ENCODE data around the gene CRYM.
A peak's percentile ranks its signal among the peaks of the same experiment; 100 is the strongest.

CRYM gene

DNA sequence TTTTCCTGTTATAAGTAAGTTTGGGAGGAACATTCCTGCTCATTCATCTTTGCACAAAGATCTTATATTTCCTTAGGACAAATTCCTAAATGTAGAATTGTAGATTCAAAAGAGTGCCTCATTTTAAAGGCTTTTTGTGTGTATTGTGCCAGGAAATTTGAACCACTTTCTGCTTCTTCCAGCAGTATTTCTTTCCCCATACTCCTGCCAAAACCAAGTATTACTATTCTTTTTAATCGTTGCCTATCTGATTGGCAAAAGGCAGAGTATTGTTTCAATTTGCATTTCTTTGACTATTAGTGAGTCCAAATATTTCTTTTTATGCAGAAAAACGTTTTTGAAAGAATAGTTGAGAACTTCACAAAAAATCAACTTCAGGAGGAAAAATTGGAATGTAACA lies 35.3 kb downstream of the CRYM start:
- DNase-seq, result no peak

DNA sequence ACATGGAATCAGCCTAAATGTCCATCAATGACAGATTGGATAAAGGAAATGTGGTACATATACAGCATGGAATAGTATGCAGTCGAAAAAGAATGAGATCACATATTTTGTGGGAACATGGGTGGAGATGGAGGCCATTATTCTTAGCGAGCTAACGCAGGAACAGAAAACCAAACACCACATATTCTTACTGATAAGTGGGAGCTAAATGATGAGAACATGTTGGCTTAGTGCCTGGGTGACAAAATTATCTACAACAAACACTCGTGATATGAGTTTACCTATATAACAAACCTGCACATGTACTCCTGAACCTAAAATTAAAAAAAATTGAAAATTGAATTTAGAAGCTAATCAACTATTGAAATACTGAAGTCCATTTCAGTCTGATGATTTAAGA lies 38.4 kb downstream of the CRYM start:
- no peak for DNase-seq

DNA sequence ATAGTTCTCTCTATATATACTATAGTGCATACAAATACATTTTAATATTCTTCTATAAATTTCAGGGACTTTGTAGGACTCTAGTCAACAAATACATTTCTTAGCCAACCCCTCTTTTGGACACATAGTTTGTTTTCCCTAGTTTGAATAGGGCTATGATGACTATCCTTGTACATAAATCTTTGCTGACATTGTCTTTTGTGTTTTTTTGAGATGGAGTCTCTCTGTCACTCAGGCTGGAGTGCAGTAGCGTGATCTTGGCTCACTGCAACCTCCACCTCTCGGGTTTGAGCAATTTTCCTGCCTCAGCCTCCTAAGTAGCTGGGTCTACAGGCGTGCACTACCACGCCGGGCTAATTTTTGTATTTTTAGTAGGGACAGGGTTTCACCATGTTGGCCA lies 41.3 kb downstream of the CRYM start:
- DNase-seq, result no peak

- DNase-seq, result no peak
Observed at GRCh38 chr16:21235199-21235585, 42.9 kb downstream of the CRYM start.

DNA sequence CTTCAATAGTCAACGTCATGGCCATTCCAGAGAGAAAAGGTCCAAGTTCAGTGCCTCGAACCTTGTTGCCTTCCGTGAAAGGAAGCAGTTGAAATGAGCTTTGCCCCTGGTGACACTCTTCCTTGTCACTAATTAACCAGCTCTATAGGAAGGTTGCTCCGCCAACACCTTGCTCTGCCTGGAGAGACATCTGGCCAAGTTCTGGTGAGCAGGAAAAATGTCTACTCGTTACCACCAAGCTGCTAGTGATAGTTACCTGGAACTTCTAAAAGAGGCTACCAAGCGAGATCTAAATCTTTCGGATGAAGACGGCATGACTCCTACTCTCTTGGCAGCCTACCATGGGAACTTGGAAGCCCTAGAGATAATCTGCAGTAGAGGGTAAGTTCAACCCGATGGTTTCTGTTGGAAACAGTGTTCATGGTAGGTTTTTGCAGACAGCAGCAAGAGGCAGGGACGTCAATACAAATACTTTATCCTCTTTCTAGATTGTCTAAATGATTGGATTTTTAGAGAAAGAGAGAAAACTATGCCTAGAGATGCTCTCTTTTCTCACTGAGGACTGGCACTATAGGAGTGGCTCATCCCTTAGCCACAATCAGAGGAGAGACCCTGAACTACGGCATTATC lies 44.5 kb downstream of the CRYM start, which contains the start of gene ANKS4B:
Gene ANKS4B, plus strand, starts transcription at position 179 of the 630 bp plus-strand sequence. Its CDS starts 39 bp downstream, at position 218.
- no peak for DNase-seq

GRCh38 chr16:21233045-21233520 lies 45.0 kb downstream of the CRYM start:
- no peak for DNase-seq

DNA sequence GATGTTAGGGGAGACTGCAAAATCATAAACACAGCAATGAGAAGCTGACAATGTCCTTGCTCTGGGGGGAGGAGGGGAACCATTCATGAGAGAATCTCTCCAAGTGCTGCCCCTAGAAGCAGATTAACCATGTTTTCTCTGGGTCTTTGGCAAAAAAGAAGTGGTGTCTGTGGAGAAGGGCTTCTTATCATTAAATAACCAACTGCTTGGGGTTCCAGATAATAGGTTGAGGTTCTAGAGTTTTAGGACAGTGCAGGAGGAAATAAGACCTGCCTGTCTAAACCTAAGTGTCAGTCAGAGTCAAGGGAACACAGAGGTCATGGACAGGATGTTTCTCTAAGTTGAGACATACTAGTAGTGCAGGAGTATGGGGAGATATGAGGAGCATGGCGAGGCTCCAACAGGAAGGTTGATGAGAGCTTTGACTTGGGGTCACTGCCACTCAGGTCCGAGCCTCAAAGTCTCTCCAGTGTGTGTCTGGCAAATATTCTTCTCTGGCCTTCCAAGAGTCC lies 49.7 kb downstream of the CRYM start:
- DNase-seq, result no peak

- DNase-seq, result peak in 2 of 4 experiments; percentile 9 to 34
Observed at GRCh38 chr16:21227866-21228265, 50.2 kb downstream of the CRYM start.

DNA sequence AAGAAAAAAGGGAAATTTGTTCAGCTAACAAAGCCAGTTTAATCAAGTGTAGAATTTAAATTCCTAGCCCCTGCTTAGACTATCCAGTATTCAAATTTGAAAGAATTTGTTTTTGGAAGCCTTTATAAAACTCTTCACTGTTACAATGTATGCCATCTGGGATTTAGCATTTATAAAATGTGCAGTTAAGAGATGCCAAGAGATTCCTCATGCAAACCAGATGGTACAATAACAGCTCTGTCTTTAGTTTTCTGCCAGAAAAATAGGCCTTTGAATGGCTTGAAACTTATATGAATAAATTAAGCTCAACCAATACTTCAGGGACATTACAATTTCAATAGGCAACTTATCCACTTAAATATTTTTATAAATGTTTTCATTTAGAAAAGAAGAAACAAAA lies 51.3 kb downstream of the CRYM start:
- no peak for DNase-seq

- no peak for DNase-seq
Observed at GRCh38 chr16:21224800-21225199, 53.3 kb downstream of the CRYM start.

DNA sequence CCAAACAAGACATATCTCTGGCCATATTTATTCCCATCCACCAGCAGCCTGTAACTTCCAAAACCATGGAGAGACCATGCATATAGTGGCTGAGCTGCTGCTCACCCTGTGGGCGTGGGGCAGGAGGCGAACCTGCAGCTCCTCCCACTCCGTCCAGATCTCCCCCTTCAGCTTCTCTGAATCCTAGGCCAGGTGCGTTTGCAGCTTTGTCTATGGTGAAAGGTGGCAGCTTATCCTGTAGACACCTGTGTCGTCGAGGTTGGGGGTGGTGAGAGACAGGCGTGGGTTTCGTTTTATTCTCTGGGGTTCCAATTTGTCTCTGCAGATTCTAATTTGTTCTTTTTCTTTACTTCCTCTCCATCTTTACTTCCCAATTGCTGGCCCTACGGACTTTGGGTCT lies 54.3 kb downstream of the CRYM start:
- no peak for DNase-seq

GRCh38 chr16:21222495-21223337 lies 55.4 kb downstream of the CRYM start:
- no peak for DNase-seq

DNA sequence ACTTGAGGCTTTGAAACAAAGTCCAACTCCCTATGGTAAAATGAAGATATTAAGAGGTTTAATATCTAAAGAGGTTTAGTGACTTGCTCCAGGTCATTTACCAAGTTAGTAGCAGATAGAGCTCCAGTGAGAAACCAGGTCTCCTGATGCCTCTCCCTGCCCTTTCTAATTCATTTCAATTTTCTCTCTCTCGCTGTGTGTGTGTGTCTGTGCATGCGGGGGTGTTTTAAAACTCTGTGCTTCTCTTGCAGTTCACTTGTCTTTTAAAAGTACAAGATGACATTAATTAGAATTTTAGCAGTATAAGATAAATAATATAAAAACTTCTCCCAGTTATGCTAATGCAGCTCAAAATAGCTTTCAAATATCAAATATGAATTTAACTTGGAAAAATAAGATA lies 58.5 kb downstream of the CRYM start:
- DNase-seq, result no peak

- DNase-seq, result peak in 1 of 4 experiments; percentile 20
Observed at GRCh38 chr16:21218153-21218552, 59.9 kb downstream of the CRYM start.

- no peak for DNase-seq
Observed at GRCh38 chr16:21217121-21217520, 61.0 kb downstream of the CRYM start.

GRCh38 chr16:21214086-21214485 lies 64.0 kb downstream of the CRYM start:
- no peak for DNase-seq

GRCh38 chr16:21211486-21211885 lies 66.6 kb downstream of the CRYM start, which contains the start of gene ZP2:
ZP2 (minus strand) TSS chr16:21211574; CDS start chr16:21211547, 27 bp downstream.
- no peak for DNase-seq
